Glutamatergic neuron (in vitro differentiated cells): Measurements from ENCODE around the gene L1TD1. TPM values are rescaled to one million over a fixed set of nuclear protein-coding genes. Genes with fewer than 3 reads are reported as not detected.
"Not testable (repeated sequence)": the region's sequence is repeated elsewhere in the genome, so short reads cannot be mapped to it uniquely, and the experiment has no call there.

ENCODE experiments used
- DNase-seq: peaks from one replicate; pipeline ENCODE4 v3.0.0; 2022
- H3K27ac Mint-ChIP-seq: one replicate; pipeline ENCODE4 v1.8.0; 2020; ENCODE audit warnings: mild to moderate bottlenecking, mixed read lengths, inconsistent platforms; ENCODE audit not compliant: unreplicated experiment
- H3K27me3 Mint-ChIP-seq: one replicate; pipeline ENCODE4 v1.8.0; 2020; ENCODE audit warnings: mild to moderate bottlenecking, moderate library complexity, mixed read lengths, inconsistent platforms; ENCODE audit not compliant: unreplicated experiment
- H3K36me3 Mint-ChIP-seq: one replicate; pipeline ENCODE4 v1.8.0; 2020; ENCODE audit warnings: mild to moderate bottlenecking, mixed read lengths, inconsistent platforms; ENCODE audit not compliant: unreplicated experiment
- H3K4me1 Mint-ChIP-seq: one replicate; pipeline ENCODE4 v1.8.0; 2020; ENCODE audit warnings: mild to moderate bottlenecking, low read depth, mixed read lengths, inconsistent platforms; ENCODE audit not compliant: unreplicated experiment
- H3K4me3 Mint-ChIP-seq: one replicate; pipeline ENCODE4 v1.8.0; 2020; ENCODE audit warnings: mild to moderate bottlenecking, mixed read lengths, inconsistent platforms; ENCODE audit not compliant: unreplicated experiment
- H3K9me3 Mint-ChIP-seq: one replicate; pipeline ENCODE4 v1.8.0; 2020; ENCODE audit warnings: mild to moderate bottlenecking, moderate library complexity, mixed read lengths, inconsistent platforms; ENCODE audit not compliant: unreplicated experiment
- total RNA-seq: library from RNA; stranded (reverse); fragmentation: NEBNext Ultra II Directional; extraction: Animal tissue kit (Norgen Biotek cat#: 25700); gene quantifications from one replicate; pipeline ENCODE4 v1.2.1, GENCODE V29; 2021; ENCODE audit not compliant: unreplicated experiment
- TF ChIP-seq, protein P1 (sequence below): fragments of 200-600 bp; sonication (generic); IDR thresholded peaks from one replicate; pipeline ENCODE4 v1.5.0; 2021; ENCODE audit not compliant: partially characterized antibody, unreplicated experiment

Gene L1TD1
- total RNA-seq, 1 donor from 2014 or later: 1.8 TPM

DNA sequence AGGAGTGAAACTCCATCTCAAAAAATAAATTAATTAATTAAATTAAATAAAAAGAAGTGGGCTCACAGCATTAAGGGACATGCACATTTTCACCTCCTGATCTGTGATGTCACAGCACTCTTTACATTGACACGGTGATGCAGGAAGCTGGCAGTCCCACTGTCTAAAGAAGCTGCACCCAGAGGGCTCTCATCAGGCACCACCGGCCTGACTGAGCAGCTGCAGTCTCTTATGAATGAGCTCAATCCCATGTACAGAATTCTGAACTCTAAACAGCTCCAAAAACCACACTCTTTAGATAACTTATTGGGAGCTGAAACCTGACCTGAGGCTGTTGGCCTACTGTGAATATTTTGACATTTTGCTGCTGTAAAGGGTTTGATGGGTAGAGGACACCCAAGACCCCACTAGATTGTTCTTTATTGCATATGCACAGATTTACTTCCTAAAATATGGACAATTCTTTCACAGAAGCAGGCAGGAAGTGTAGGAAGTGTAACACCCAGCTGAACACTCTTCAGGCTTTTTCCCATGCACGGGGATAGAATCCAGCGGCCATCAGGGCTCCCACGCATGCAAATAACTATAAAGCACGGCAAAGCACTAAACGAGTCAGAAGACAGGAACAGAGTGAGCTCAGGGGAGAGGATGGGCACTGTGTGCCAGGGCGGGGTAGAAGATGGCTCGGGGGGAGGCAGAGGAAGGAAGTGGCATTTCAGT is 46.2 kb downstream of the L1TD1 start:
- TF ChIP-seq, protein P1, sequence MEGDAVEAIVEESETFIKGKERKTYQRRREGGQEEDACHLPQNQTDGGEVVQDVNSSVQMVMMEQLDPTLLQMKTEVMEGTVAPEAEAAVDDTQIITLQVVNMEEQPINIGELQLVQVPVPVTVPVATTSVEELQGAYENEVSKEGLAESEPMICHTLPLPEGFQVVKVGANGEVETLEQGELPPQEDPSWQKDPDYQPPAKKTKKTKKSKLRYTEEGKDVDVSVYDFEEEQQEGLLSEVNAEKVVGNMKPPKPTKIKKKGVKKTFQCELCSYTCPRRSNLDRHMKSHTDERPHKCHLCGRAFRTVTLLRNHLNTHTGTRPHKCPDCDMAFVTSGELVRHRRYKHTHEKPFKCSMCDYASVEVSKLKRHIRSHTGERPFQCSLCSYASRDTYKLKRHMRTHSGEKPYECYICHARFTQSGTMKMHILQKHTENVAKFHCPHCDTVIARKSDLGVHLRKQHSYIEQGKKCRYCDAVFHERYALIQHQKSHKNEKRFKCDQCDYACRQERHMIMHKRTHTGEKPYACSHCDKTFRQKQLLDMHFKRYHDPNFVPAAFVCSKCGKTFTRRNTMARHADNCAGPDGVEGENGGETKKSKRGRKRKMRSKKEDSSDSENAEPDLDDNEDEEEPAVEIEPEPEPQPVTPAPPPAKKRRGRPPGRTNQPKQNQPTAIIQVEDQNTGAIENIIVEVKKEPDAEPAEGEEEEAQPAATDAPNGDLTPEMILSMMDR: no peak
- no peak for DNase-seq
- Mint-ChIP-seq H3K27me3 (peaks cover 12% of the 10 kb centered on the region), H3K9me3 (peaks cover 1% of the 10 kb centered on the region), H3K36me3 (peaks cover 9% of the 10 kb centered on the region), H3K27ac (no peak overlapping the region), H3K4me1 (peaks cover 7% of the 10 kb centered on the region), H3K4me3 (no peak overlapping the region)

DNA sequence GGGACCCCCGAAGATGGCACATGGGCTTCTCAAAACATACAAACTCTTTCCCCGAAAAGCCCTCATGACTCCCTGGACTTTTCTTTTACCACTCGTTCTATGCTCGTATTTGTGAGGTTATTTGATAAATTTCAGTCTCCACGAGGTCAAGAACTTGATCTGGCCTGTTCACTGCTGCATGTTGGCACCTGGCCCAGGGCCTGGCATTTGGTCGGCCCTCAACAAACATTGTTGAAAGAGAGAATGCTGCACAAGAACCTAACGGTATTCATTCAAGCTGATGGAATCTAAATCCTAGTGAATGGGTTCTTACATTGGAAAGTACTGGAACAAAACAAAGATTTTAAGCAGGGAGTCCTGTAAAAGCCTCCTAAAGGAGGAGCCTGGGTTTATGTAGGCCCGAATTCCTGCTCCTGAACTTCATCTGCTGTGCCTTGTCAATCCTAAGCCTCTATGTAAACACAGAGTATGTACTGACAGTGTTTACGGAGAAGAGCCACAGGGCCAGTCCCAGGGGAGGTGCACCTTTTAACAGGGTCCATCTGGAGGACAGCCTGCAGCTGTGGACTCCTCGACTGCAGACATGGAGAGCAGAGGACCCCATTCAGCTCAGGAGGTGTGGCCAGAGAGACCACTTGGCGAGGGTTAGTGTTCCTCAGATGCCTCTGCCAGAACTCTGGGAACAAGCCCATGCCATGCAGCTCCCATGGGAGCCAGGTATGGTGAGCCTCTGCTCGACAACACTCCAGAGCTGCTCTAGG is 46.9 kb downstream of the L1TD1 start:
- Mint-ChIP-seq H3K27ac (no peak overlapping the region), H3K4me3 (no peak overlapping the region), H3K27me3 (peaks cover 8% of the 10 kb centered on the region), H3K9me3 (peaks cover 1% of the 10 kb centered on the region), H3K36me3 (peaks cover 9% of the 10 kb centered on the region), H3K4me1 (peaks cover 7% of the 10 kb centered on the region)
- TF ChIP-seq, protein P1: no peak
- DNase-seq: peak; percentile 24

DNA sequence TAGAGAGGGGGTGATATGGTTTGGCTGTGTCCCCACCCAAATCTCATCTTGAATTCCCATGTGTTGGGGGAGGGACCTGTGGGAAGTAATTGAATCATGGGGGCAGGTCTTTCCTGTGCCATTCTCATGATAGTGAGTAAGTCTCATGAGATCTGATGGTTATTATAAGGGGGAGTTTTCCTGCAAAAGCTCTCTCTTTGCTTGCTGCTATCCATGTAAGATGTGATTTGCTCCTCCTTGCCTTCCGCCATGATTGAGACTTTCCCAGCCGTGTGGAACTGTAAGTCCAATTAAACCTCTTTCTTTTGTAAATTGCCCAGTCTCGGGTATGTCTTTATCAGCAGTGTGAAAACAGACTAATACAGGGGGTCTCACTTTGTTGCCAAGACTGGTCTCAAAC is 49.7 kb downstream of the L1TD1 start:
- not testable (repeated sequence) for H3K9me3 Mint-ChIP-seq, H3K36me3 Mint-ChIP-seq, H3K4me1 Mint-ChIP-seq, H3K4me3 Mint-ChIP-seq, H3K27me3 Mint-ChIP-seq, DNase-seq, H3K27ac Mint-ChIP-seq

DNA sequence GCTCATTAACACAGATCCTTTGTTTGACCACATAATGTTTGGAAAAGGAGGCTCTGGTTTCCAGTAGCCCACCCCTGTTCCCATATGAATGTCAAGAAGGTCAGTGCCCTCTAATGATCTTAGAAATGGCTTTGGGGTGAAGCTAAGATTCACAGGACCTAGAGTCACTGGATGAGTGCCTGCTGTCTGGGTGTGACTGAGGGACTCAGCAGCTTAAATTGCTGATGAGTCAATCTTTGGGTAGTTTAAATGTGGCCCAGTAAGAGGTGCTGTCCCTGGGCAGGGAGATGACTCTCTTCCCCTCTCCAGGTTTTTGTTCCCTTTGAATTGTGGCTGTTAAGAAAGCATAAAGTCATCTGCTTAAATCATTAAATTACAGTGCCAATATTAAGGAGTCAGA is 50.6 kb downstream of the L1TD1 start:
- Mint-ChIP-seq H3K27ac (no peak overlapping the region), H3K36me3 (peaks cover 9% of the 10 kb centered on the region)

DNA sequence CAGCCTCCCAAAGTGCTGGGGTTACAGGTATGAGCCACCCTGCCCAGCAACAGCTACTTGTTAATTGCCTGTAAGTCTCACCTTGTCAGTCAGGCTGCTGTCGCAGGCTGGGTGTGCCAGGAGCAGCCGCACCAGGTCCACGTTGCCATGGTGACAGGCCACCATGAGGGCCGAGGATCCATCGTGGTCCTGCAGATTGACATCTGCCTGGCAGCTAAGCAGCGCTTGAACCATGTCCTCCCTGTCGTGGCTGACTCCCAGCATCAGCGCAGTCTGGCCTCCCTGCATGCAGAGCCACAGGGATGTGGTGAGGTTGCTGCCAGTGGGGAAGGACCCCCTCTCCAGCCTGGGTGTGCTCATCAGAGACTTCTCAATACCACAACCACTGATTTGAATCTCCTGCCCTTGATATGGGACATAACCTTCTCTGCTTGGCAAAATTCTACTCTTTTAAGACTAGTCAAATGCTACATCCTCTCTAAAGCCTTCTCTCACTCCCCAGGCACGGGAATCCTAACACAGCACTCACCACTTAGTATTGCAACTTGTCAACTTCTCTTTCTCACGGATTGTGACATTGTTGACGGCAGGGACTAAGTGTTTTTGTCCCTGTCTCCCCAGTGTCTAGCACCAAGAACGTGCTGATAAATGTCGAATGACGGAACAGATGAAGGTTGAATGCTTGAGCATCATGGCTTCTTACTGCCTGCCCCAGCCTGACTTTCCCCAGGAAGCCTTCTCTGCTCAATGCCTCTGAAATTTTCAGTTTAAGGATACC is 52.9 kb downstream of the L1TD1 start:
- TF ChIP-seq, protein P1: no peak
- no peak overlapping the region for H3K4me3 Mint-ChIP-seq
- H3K36me3 Mint-ChIP-seq: peaks cover 9% of the 10 kb centered on the region
- peak; percentile 44 for DNase-seq
- H3K4me1 Mint-ChIP-seq: peaks cover 2% of the 10 kb centered on the region
- H3K27ac Mint-ChIP-seq: no peak overlapping the region
- H3K9me3 Mint-ChIP-seq: peaks cover 2% of the 10 kb centered on the region
- peaks cover 5% of the 10 kb centered on the region for H3K27me3 Mint-ChIP-seq

More for the DNA sequence above, 50.6 kb downstream of the L1TD1 start:
- Mint-ChIP-seq H3K9me3 (no peaks in the 10 kb centered on the region), H3K4me1 (peaks cover 10% of the 10 kb centered on the region), H3K27me3 (peaks cover 8% of the 10 kb centered on the region), H3K4me3 (no peak overlapping the region)
- DNase-seq: no peak
- TF ChIP-seq, protein P1: no peak
